Activated CD8-positive, alpha-beta memory T cell treated with anti-CD3 and anti-CD28 coated beads for 4 hours (primary cell): ENCODE data around the gene OR5AC2.

Experiments
- DNase-seq, 2 donors: peaks; one replicate each; pipeline ENCODE4 v3.0.0-alpha.2; 2020; ENCODE audit warnings: low read depth in 2 of 2

Gene OR5AC2

GRCh38 chr3:98086873-98087272 is at the start of gene OR5AC2:
OR5AC2 (plus strand) TSS chr3:98087173; CDS start chr3:98087173, 0 bp downstream.
- no peak for DNase-seq

- DNase-seq = no peak
Observed at GRCh38 chr3:98038286-98038685, 48.7 kb upstream of the OR5AC2 start.

GRCh38 chr3:98038876-98039275 is 48.1 kb upstream of the OR5AC2 start:
- DNase-seq = no peak

GRCh38 chr3:98039322-98040024 is 47.5 kb upstream of the OR5AC2 start:
- DNase-seq = peak; percentile 16 to 27

GRCh38 chr3:98041350-98041749 is 45.6 kb upstream of the OR5AC2 start:
- no peak for DNase-seq

- no peak for DNase-seq
Observed at GRCh38 chr3:98048586-98048985, 38.4 kb upstream of the OR5AC2 start.

- no peak for DNase-seq
Observed at GRCh38 chr3:98049271-98049670, 37.7 kb upstream of the OR5AC2 start.

- DNase-seq = no peak
Observed at GRCh38 chr3:98056035-98056434, 30.9 kb upstream of the OR5AC2 start.

GRCh38 chr3:98057631-98058030 is 29.3 kb upstream of the OR5AC2 start:
- DNase-seq = no peak

GRCh38 chr3:98058244-98058960 is 28.6 kb upstream of the OR5AC2 start:
- no peak for DNase-seq

GRCh38 chr3:98068824-98069223 is 18.1 kb upstream of the OR5AC2 start:
- no peak for DNase-seq

- no peak for DNase-seq
Observed at GRCh38 chr3:98070840-98071239, 16.1 kb upstream of the OR5AC2 start.

GRCh38 chr3:98073486-98073885 is 13.5 kb upstream of the OR5AC2 start:
- DNase-seq = no peak

- no peak for DNase-seq
Observed at GRCh38 chr3:98095882-98096281, 8.9 kb downstream of the OR5AC2 start.

- DNase-seq = no peak
Observed at GRCh38 chr3:98099848-98100247, 12.9 kb downstream of the OR5AC2 start.

GRCh38 chr3:98108162-98108561 is 21.2 kb downstream of the OR5AC2 start:
- DNase-seq = no peak

GRCh38 chr3:98109807-98110549 is 23.0 kb downstream of the OR5AC2 start:
- DNase-seq = no peak

- no peak for DNase-seq
Observed at GRCh38 chr3:98110550-98110908, 23.6 kb downstream of the OR5AC2 start.

- DNase-seq = no peak
Observed at GRCh38 chr3:98114264-98114663, 27.3 kb downstream of the OR5AC2 start.

- no peak for DNase-seq
Observed at GRCh38 chr3:98115717-98116116, 28.7 kb downstream of the OR5AC2 start.

- no peak for DNase-seq
Observed at GRCh38 chr3:98130421-98130820, 43.4 kb downstream of the OR5AC2 start, which contains the start of gene OR5H1. OR5H1 (plus strand) TSS chr3:98130721; CDS start chr3:98132698, 1,977 bp downstream.

GRCh38 chr3:98136631-98137030 is 49.7 kb downstream of the OR5AC2 start:
- no peak for DNase-seq
